Nephron progenitor cell (in vitro differentiated cells): ENCODE results near the gene TRIM29.

Experiments
- DNase-seq: peaks from one replicate; pipeline ENCODE4 v3.0.0; 2021
- H3K27ac Mint-ChIP-seq: 2 replicates; pipeline ENCODE4 v1.8.0; 2021; ENCODE audit warnings: mild to moderate bottlenecking, moderate library complexity, mixed read lengths
- H3K27me3 Mint-ChIP-seq: 2 replicates; pipeline ENCODE4 v1.8.0; 2021; ENCODE audit warnings: mild to moderate bottlenecking, low read depth, mixed read lengths; ENCODE audit not compliant: poor library complexity
- H3K36me3 Mint-ChIP-seq: 2 replicates; pipeline ENCODE4 v1.8.0; 2021; ENCODE audit warnings: low read depth, mixed read lengths
- H3K4me1 Mint-ChIP-seq: 2 replicates; pipeline ENCODE4 v1.8.0; 2021; ENCODE audit warnings: mixed read lengths
- H3K4me3 Mint-ChIP-seq: 2 replicates; pipeline ENCODE4 v1.8.0; 2021; ENCODE audit warnings: mild to moderate bottlenecking, moderate library complexity, mixed read lengths
- H3K9me3 Mint-ChIP-seq: 2 replicates; pipeline ENCODE4 v1.8.0; 2021; ENCODE audit warnings: mild to moderate bottlenecking, moderate library complexity, mixed read lengths
- CTCF ChIP-seq: fragments of 200-600 bp; sonication (generic); IDR thresholded peaks from 2 replicates; pipeline ENCODE4 v1.5.0; 2021; ENCODE audit warnings: antibody characterized with exemption

Gene TRIM29

GRCh38 chr11:120137611-120138521 is at the start of gene TRIM29:
TRIM29 (minus strand) TSS chr11:120138113; CDS start chr11:120138031, 82 bp downstream.
- Mint-ChIP-seq H3K27ac (no peak within 1 kb of the TSS), H3K9me3 (no peaks in the 10 kb centered on the region), H3K36me3 (no peaks in the 10 kb centered on the region), H3K4me1 (peaks cover 11% of the 10 kb centered on the region), H3K27me3 (peaks cover 45% of the 10 kb centered on the region), H3K4me3 (no peak within 1 kb of the TSS)
- TF ChIP-seq CTCF = no peak
- DNase-seq = no peak

GRCh38 chr11:120186774-120187591 is 49.1 kb upstream of the TRIM29 start:
- no peaks in the 10 kb centered on the region for H3K36me3 Mint-ChIP-seq
- peaks cover 10% of the 10 kb centered on the region for H3K9me3 Mint-ChIP-seq
- no peak for DNase-seq
- peak overlapping the region; percentile 64 for H3K27ac Mint-ChIP-seq
- H3K4me3 Mint-ChIP-seq = peak overlapping the region; percentile 61
- no peak for TF ChIP-seq CTCF
- H3K4me1 Mint-ChIP-seq = peaks cover 87% of the 10 kb centered on the region
- H3K27me3 Mint-ChIP-seq = peaks cover 48% of the 10 kb centered on the region

- Mint-ChIP-seq H3K27me3 (peaks cover 46% of the 10 kb centered on the region), H3K27ac (peak overlapping the region; percentile 36), H3K4me3 (peak overlapping the region; percentile 61), H3K36me3 (no peaks in the 10 kb centered on the region), H3K4me1 (peaks cover 87% of the 10 kb centered on the region), H3K9me3 (peaks cover 10% of the 10 kb centered on the region)
- TF ChIP-seq CTCF = no peak
- no peak for DNase-seq
Observed at GRCh38 chr11:120186456-120186773, 48.5 kb upstream of the TRIM29 start.

- no peaks in the 10 kb centered on the region for H3K36me3 Mint-ChIP-seq
- H3K9me3 Mint-ChIP-seq = peaks cover 10% of the 10 kb centered on the region
- peaks cover 46% of the 10 kb centered on the region for H3K27me3 Mint-ChIP-seq
- no peak overlapping the region for H3K27ac Mint-ChIP-seq
- peaks cover 87% of the 10 kb centered on the region for H3K4me1 Mint-ChIP-seq
- no peak for DNase-seq
- no peak for TF ChIP-seq CTCF
- H3K4me3 Mint-ChIP-seq = peak overlapping the region; percentile 31
Observed at GRCh38 chr11:120185706-120186455, 48.0 kb upstream of the TRIM29 start.

- no peak overlapping the region for H3K27ac Mint-ChIP-seq
- peak overlapping the region; percentile 31 for H3K4me3 Mint-ChIP-seq
- no peak for TF ChIP-seq CTCF
- H3K4me1 Mint-ChIP-seq = peaks cover 87% of the 10 kb centered on the region
- peaks cover 45% of the 10 kb centered on the region for H3K27me3 Mint-ChIP-seq
- H3K9me3 Mint-ChIP-seq = peaks cover 10% of the 10 kb centered on the region
- no peaks in the 10 kb centered on the region for H3K36me3 Mint-ChIP-seq
- peak; percentile 36 for DNase-seq
Observed at GRCh38 chr11:120184946-120185705, 47.2 kb upstream of the TRIM29 start.
